MM.1S (cell line): ENCODE results near the gene ASF1A.

Experiments
- EZH2 ChIP-seq: fragments of 300-600 bp; sonication (generic); optimal IDR thresholded peaks from 2 replicates; pipeline ENCODE3; 2017; ENCODE audit warnings: low read depth, mild to moderate bottlenecking, antibody characterized with exemption, low read length, mixed read lengths
- TF ChIP-seq, protein P1 (sequence below): fragments of 300-600 bp; sonication (generic); IDR thresholded peaks from 2 replicates; pipeline ENCODE4 v1.5.1; 2016; ENCODE audit warnings: antibody characterized with exemption, low read length, mixed read lengths

GRCh38 chr6:118889163-118889562, 4.8 kb upstream of the ASF1A start:
- TF ChIP-seq, protein P1, sequence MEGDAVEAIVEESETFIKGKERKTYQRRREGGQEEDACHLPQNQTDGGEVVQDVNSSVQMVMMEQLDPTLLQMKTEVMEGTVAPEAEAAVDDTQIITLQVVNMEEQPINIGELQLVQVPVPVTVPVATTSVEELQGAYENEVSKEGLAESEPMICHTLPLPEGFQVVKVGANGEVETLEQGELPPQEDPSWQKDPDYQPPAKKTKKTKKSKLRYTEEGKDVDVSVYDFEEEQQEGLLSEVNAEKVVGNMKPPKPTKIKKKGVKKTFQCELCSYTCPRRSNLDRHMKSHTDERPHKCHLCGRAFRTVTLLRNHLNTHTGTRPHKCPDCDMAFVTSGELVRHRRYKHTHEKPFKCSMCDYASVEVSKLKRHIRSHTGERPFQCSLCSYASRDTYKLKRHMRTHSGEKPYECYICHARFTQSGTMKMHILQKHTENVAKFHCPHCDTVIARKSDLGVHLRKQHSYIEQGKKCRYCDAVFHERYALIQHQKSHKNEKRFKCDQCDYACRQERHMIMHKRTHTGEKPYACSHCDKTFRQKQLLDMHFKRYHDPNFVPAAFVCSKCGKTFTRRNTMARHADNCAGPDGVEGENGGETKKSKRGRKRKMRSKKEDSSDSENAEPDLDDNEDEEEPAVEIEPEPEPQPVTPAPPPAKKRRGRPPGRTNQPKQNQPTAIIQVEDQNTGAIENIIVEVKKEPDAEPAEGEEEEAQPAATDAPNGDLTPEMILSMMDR, result no peak
- TF ChIP-seq EZH2, result no peak
